ENCODE measurements around the gene COMTD1.

Gene COMTD1

DNA sequence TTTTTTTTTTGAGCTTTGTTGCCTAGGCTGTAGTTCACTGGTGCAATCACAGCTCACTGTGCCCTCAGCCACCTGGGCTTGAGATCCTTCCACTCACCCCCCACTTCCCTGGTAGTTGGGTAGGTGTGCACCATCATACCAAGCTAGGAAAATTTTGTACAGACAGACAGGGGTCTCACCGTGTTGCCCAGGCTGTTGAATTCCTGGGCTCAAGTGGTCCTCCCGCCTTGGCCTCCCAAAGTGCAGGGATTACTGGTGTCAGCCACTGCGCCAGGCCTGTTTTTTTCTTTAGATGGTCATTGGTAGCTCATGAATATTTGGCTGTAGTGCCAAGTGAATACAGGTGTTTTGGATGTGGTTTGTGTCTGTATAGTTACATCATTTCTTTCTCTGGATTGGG is 7.5 kb downstream of the COMTD1 start:
- Histone ChIP-seq H3F3A (ENCODE audit: control insufficient read depth, insufficient read depth) (peaks cover 38% of the 10 kb centered on the region), H3K27ac (ENCODE audit: low read depth, low read length) (no peak overlapping the region), H3K9me2 (replicated peaks; ENCODE audit: control insufficient read depth, low read length) (no peaks in the 10 kb centered on the region), H4K20me1 (ENCODE audit: control insufficient read depth, insufficient read depth, low read depth, low read length) (peaks cover 20% of the 10 kb centered on the region; the same call in 1 of the 2 replicates), H3K9me3 (ENCODE audit: control insufficient read depth, insufficient read depth, low read length) (no peaks in the 10 kb centered on the region), H3K36me3 (ENCODE audit: control insufficient read depth, low read length) (peaks cover 95% of the 10 kb centered on the region), H3K4me1 (ENCODE audit: control insufficient read depth, low read length) (peaks cover 15% of the 10 kb centered on the region), H3K27me3 (ENCODE audit: control insufficient read depth, low read length) (no peaks in the 10 kb centered on the region), H3K4me3 (ENCODE audit: low read length) (no peak overlapping the region), H3K79me2 (ENCODE audit: control insufficient read depth, low read length) (peaks cover 86% of the 10 kb centered on the region), H3K4me2 (ENCODE audit: low read length) (no peak overlapping the region)
- TF ChIP-seq EZH2phosphoT487 (IDR thresholded peaks at IDR 0.05; ENCODE audit: borderline replicate concordance, low read length), result no peak
- TF ChIP-seq, protein P1, sequence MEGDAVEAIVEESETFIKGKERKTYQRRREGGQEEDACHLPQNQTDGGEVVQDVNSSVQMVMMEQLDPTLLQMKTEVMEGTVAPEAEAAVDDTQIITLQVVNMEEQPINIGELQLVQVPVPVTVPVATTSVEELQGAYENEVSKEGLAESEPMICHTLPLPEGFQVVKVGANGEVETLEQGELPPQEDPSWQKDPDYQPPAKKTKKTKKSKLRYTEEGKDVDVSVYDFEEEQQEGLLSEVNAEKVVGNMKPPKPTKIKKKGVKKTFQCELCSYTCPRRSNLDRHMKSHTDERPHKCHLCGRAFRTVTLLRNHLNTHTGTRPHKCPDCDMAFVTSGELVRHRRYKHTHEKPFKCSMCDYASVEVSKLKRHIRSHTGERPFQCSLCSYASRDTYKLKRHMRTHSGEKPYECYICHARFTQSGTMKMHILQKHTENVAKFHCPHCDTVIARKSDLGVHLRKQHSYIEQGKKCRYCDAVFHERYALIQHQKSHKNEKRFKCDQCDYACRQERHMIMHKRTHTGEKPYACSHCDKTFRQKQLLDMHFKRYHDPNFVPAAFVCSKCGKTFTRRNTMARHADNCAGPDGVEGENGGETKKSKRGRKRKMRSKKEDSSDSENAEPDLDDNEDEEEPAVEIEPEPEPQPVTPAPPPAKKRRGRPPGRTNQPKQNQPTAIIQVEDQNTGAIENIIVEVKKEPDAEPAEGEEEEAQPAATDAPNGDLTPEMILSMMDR (IDR thresholded peaks at IDR 0.05; ENCODE audit: low read depth, low read length, poor library complexity, severe bottlenecking), result no peak

DNA sequence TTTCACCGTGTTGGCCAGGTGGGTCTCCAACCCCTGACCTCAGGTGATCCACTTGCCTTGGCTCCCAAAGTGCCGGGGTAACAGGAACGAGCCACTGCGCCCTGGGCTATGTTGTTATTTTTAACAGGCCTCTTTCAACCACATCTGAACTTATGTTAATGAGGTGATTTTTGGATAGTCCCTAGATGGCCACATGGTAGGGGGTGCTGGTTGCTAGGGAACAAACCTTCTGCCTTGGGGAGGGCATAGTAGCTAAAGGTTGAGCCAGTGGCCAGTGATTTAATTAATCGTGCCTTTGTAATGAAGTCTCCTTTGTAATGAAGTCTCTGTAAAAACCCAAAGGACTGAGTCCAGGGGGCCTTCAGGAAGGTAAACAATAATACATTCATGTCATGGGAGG is 9.1 kb downstream of the COMTD1 start:
- H3K4me3 ChIP-seq (ENCODE audit: low read length), result no peak overlapping the region
- H3K27me3 ChIP-seq (ENCODE audit: control insufficient read depth, low read length), result no peaks in the 10 kb centered on the region
- H3F3A ChIP-seq (ENCODE audit: control insufficient read depth, insufficient read depth), result peaks cover 38% of the 10 kb centered on the region
- H4K20me1 ChIP-seq (ENCODE audit: control insufficient read depth, insufficient read depth, low read depth, low read length), result peaks cover 20% of the 10 kb centered on the region; the same call in 1 of the 2 replicates
- peaks cover 10% of the 10 kb centered on the region; the same call in 1 of the 2 replicates for H3K4me1 ChIP-seq (ENCODE audit: control insufficient read depth, low read length)
- no peaks in the 10 kb centered on the region for H3K9me3 ChIP-seq (ENCODE audit: control insufficient read depth, insufficient read depth, low read length)
- peaks cover 95% of the 10 kb centered on the region for H3K36me3 ChIP-seq (ENCODE audit: control insufficient read depth, low read length)
- H3K4me2 ChIP-seq (ENCODE audit: low read length), result no peak overlapping the region
- H3K9me2 ChIP-seq (replicated peaks; ENCODE audit: control insufficient read depth, low read length), result no peaks in the 10 kb centered on the region
- no peak overlapping the region for H3K27ac ChIP-seq (ENCODE audit: low read depth, low read length)
- peaks cover 88% of the 10 kb centered on the region for H3K79me2 ChIP-seq (ENCODE audit: control insufficient read depth, low read length)
- no peak for TF ChIP-seq EZH2phosphoT487 (IDR thresholded peaks at IDR 0.05; ENCODE audit: borderline replicate concordance, low read length)
- TF ChIP-seq, protein P1 (IDR thresholded peaks at IDR 0.05; ENCODE audit: low read depth, low read length, poor library complexity, severe bottlenecking), result no peak

DNA sequence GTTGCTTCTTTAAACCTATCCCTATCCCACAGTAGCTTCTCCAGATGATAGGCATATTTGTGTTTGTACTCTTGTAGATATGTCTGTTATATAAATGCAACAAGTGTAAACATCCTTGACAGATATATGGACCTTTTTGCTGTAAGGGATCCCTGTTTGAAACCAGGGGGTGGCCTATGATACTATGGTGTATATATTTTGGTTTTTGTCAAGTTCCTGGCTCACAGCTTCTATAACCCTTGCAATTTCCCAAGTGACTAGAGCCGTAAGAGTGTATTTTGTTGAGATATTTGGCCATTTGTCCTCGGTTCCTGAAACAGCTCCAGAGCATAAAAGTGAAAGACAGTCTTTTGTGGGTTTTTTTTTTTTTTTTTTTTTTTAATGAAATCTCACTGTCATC is 9.7 kb downstream of the COMTD1 start:
- peaks cover 10% of the 10 kb centered on the region; the same call in 1 of the 2 replicates for H3K4me1 ChIP-seq (ENCODE audit: control insufficient read depth, low read length)
- H3K27me3 ChIP-seq (ENCODE audit: control insufficient read depth, low read length), result no peaks in the 10 kb centered on the region
- no peak overlapping the region for H3K4me3 ChIP-seq (ENCODE audit: low read length)
- no peak overlapping the region for H3K27ac ChIP-seq (ENCODE audit: low read depth, low read length)
- TF ChIP-seq EZH2phosphoT487 (IDR thresholded peaks at IDR 0.05; ENCODE audit: borderline replicate concordance, low read length), result no peak
- TF ChIP-seq, protein P1 (IDR thresholded peaks at IDR 0.05; ENCODE audit: low read depth, low read length, poor library complexity, severe bottlenecking), result no peak
- peaks cover 88% of the 10 kb centered on the region for H3K79me2 ChIP-seq (ENCODE audit: control insufficient read depth, low read length)
- no peaks in the 10 kb centered on the region for H3K9me2 ChIP-seq (replicated peaks; ENCODE audit: control insufficient read depth, low read length)
- H3K9me3 ChIP-seq (ENCODE audit: control insufficient read depth, insufficient read depth, low read length), result no peaks in the 10 kb centered on the region
- H3K36me3 ChIP-seq (ENCODE audit: control insufficient read depth, low read length), result peaks cover 95% of the 10 kb centered on the region
- H4K20me1 ChIP-seq (ENCODE audit: control insufficient read depth, insufficient read depth, low read depth, low read length), result peaks cover 20% of the 10 kb centered on the region; the same call in 1 of the 2 replicates
- peaks cover 33% of the 10 kb centered on the region for H3F3A ChIP-seq (ENCODE audit: control insufficient read depth, insufficient read depth)
- no peak overlapping the region for H3K4me2 ChIP-seq (ENCODE audit: low read length)

Measured in DOHH2 (cell line).